DND-41 (cell line): ENCODE measurements around the gene ZIC4.

ENCODE experiments used
- EZH2 ChIP-seq: IDR thresholded peaks from 3 replicates; pipeline ENCODE4 v1.6.1; 2012; ENCODE audit warnings: borderline replicate concordance, low read depth, mild to moderate bottlenecking, moderate library complexity, low read length, inconsistent platforms; ENCODE audit not compliant: severe bottlenecking
- TF ChIP-seq, protein P1 (sequence below): IDR thresholded peaks from 2 replicates; pipeline ENCODE4 v1.5.1; 2012; ENCODE audit warnings: borderline replicate concordance, low read length, moderate library complexity, mild to moderate bottlenecking; ENCODE audit not compliant: poor library complexity, severe bottlenecking; ENCODE audit errors: extremely low read depth

DNA sequence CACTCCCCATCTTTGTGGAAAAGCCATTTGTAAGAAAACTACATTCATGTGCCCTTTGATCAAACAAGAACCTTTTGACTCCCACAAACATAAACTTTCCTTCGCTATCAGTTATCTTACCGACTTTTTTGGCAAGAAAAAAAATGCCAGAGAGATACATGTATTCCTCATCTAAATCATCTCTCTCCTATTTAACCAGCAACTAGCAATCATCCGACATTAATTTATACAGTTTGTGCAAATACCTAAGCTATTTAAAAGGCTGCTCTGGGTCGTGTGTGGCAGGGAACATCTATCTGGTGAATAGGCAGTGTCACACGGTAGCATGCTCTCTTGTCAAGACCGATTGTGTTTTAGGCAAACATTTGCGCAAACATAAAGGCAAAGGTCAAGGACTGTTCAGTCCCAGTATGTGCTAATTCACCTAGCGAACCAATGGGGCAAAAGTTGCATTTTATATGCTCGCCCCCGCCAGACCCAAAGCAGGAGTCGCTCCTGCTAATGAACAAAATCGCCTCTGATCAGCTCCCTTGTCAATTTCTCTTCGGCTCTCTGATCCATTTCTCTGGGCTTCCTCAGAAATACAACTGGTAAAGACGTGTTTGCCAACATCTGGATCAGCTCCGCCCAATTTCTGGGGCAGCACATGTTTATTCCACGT lies 37.7 kb downstream of the ZIC4 start:
- TF ChIP-seq, protein P1, sequence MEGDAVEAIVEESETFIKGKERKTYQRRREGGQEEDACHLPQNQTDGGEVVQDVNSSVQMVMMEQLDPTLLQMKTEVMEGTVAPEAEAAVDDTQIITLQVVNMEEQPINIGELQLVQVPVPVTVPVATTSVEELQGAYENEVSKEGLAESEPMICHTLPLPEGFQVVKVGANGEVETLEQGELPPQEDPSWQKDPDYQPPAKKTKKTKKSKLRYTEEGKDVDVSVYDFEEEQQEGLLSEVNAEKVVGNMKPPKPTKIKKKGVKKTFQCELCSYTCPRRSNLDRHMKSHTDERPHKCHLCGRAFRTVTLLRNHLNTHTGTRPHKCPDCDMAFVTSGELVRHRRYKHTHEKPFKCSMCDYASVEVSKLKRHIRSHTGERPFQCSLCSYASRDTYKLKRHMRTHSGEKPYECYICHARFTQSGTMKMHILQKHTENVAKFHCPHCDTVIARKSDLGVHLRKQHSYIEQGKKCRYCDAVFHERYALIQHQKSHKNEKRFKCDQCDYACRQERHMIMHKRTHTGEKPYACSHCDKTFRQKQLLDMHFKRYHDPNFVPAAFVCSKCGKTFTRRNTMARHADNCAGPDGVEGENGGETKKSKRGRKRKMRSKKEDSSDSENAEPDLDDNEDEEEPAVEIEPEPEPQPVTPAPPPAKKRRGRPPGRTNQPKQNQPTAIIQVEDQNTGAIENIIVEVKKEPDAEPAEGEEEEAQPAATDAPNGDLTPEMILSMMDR: no peak
- no peak for TF ChIP-seq EZH2
